GM10248 (cell line): ENCODE data around the gene SLC7A4.

Source experiments
- CTCF ChIA-PET: fragments of 300-600 bp; sonication (Branson Sonifier 250); formaldehyde crosslinking; extraction: SDS; loops from one replicate; lab custom pipeline; 2021; ENCODE audit warnings: antibody characterized with exemption; lab: Yijun Ruan, JAX
- POLR2A ChIA-PET: fragments of 350-650 bp; sonication (Branson Sonifier 250); formaldehyde crosslinking; extraction: SDS; loops from one replicate; lab custom pipeline; 2020; ENCODE audit warnings: antibody characterized with exemption; lab: Yijun Ruan, JAX
- DNase-seq: peaks from one replicate; pipeline ENCODE4 v3.0.0; 2012; ENCODE audit errors: extremely low spot score
- CTCF ChIP-seq: IDR thresholded peaks from 2 replicates; pipeline ENCODE4 v1.5.1; 2012; ENCODE audit warnings: mild to moderate bottlenecking, low read depth; ENCODE audit errors: extremely low read depth, missing control alignments, control extremely low read depth

SLC7A4 gene

DNA sequence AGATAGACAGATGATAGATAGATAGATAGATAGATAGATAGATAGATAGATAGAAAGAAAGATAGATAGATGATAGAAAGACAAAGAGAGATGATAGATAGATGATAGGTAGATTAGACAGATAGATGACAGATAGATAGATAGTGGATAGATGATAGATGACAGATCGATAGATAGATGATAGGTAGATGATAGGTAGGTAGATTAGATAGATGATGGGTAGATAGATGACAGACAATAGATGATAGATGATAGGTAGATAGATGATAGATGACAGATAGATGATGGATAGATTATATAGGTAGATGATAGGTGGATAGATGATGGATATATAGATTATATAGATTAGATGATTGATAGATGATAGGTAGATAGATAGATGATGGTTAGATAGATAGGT is 46.0 kb downstream of the SLC7A4 start:
- no peak for TF ChIP-seq CTCF
- ChIA-PET CTCF (interaction anchor here (1.2 kb wide), 1 partner anchor 72 kb away, joined by 3 read pairs; no protein-coding TSS in a partner anchor), POLR2A (no interaction called here)

GRCh38 chr22:20985720-20986119 is 46.6 kb downstream of the SLC7A4 start:
- no peak for DNase-seq
- ChIA-PET POLR2A (no interaction called here), CTCF (no interaction called here)
- no peak for TF ChIP-seq CTCF

More for the DNA sequence above, 46.0 kb downstream of the SLC7A4 start:
- no peak for DNase-seq

GRCh38 chr22:20983081-20983771 is 49.1 kb downstream of the SLC7A4 start:
- no peak for TF ChIP-seq CTCF
- DNase-seq = no peak
- POLR2A ChIA-PET = no interaction called here
- CTCF ChIA-PET = interaction anchor here (1.2 to 3.3 kb wide), 7 partner anchors 8 to 119 kb away, joined by 3 to 11 read pairs (median 9); partner anchors contain the start of gene AIFM3

GRCh38 chr22:20982563-20982882 is 49.8 kb downstream of the SLC7A4 start:
- TF ChIP-seq CTCF = no peak
- ChIA-PET POLR2A (interaction anchor here (0.5 to 2.2 kb wide), 5 partner anchors 8 to 390 kb away, joined by 3 to 13 read pairs (median 4); partner anchors contain the start of gene THAP7), CTCF (interaction anchor here (0.7 to 3.3 kb wide), 14 partner anchors 9 to 119 kb away, joined by 3 to 11 read pairs (median 6); partner anchors contain the start of gene AIFM3)
- no peak for DNase-seq

DNA sequence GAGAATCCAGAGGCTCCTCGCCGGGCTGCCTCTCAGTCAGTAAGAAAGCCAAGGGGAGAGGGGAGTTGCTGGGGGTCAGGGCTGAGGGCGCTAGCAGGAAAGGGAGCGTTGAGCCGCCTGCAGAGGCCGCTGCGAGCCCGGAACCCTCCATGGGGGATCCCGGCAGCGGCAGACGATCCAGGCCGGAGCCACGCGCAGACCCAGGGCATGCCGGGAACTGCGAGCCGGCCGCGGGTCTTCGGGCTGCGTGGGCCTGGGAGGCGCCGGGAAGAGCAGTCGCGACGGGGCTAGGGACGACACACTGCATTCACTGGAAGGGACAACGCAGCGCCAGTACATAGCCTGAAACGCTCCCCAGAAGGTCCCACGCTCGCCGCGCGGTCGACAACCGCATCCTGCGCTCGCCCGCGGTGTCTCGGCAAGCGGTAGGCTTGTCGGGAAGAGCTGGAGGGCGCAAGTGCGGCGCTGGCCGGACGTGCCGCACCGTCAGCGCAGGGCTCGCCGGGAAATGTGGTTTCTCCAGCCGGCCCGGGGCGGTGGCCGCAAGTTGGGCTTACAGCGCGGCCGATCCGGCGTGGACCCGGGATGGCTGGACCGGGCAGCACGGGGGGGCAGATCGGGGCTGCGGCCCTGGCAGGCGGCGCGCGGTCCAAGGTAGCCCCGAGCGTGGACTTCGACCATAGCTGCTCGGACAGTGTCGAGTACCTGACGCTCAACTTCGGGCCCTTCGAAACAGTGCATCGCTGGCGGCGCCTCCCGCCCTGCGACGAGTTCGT is 50.4 kb downstream of the SLC7A4 start, which contains the start of gene LZTR1:
Gene LZTR1, plus strand, starts transcription at position 511 of the 776 bp plus-strand sequence. Its CDS starts 75 bp downstream, at position 586.
- POLR2A ChIA-PET = interaction anchor here (0.5 to 2.2 kb wide), 6 partner anchors 8 to 390 kb away, joined by 3 to 13 read pairs (median 4); partner anchors contain the start of gene THAP7
- CTCF ChIA-PET = interaction anchor here (0.7 to 3.3 kb wide), 15 partner anchors 9 to 198 kb away, joined by 3 to 11 read pairs (median 6); partner anchors contain the start of gene AIFM3
- DNase-seq = peak; percentile 90
- peak; percentile 67 for TF ChIP-seq CTCF
